Activated CD8-positive, alpha-beta T cell treated with anti-CD3 and anti-CD28 coated beads for 36 hours (primary cell): ENCODE measurements around the gene DCUN1D1. TPM values are rescaled to one million over a fixed set of nuclear protein-coding genes. Genes with fewer than 3 reads are reported as not detected.

Experiments used
- ATAC-seq: fragments of 200-7000 bp; cut with Tn5 transposase; one replicate; pipeline ENCODE4 v1.10.0; 2021; ENCODE audit warnings: mild to moderate bottlenecking, moderate library complexity
- CTCF ChIA-PET: fragments of 350-600 bp; sonication (Branson Sonifier 250); formaldehyde crosslinking; loops from one replicate; lab custom pipeline; 2021; ENCODE audit warnings: antibody characterized with exemption; lab: Charles Lee
- POLR2A ChIA-PET: fragments of 350-600 bp; sonication (Branson Sonifier 250); formaldehyde crosslinking; loops from one replicate; lab custom pipeline; 2021; ENCODE audit warnings: antibody characterized with exemption; lab: Charles Lee
- DNase-seq: peaks from one replicate; pipeline ENCODE4 v3.0.0-alpha.2; 2020
- H3K27ac Mint-ChIP-seq: one replicate; pipeline ENCODE4 v1.8.0; 2021; ENCODE audit warnings: mild to moderate bottlenecking, mixed read lengths
- H3K27me3 Mint-ChIP-seq: one replicate; pipeline ENCODE4 v1.8.0; 2021; ENCODE audit warnings: mixed read lengths
- H3K36me3 Mint-ChIP-seq: one replicate; pipeline ENCODE4 v1.8.0; 2021; ENCODE audit warnings: low read depth, mixed read lengths
- H3K4me1 Mint-ChIP-seq: one replicate; pipeline ENCODE4 v1.8.0; 2021; ENCODE audit warnings: low read depth, mixed read lengths
- H3K4me3 Mint-ChIP-seq: one replicate; pipeline ENCODE4 v1.8.0; 2021; ENCODE audit warnings: mild to moderate bottlenecking, moderate library complexity, mixed read lengths
- H3K9me3 Mint-ChIP-seq: one replicate; pipeline ENCODE4 v1.8.0; 2021; ENCODE audit warnings: mixed read lengths
- intact Hi-C: fragments of 100-400 bp; cut with micrococcal nuclease; formaldehyde crosslinking; loops from one replicate; pipeline ENCODE4 v1.10.0; 2022
- total RNA-seq, 2 experiments: library from RNA; stranded (reverse); gene quantifications; one replicate each; pipeline ENCODE4 v1.2.3, GENCODE V29; 2021
- TF ChIP-seq, protein P1 (sequence below): fragments of 200-600 bp; IDR thresholded peaks from one replicate; pipeline ENCODE4 v1.8.0; 2022; ENCODE audit warnings: antibody characterized with exemption, mild to moderate bottlenecking

DCUN1D1 gene
- total RNA-seq, 2 experiments from 2014 or later: 39.6 to 43.2 TPM

- DNase-seq (no peak), ATAC-seq (no peak)
- no peaks in the 10 kb centered on the region for H3K9me3 Mint-ChIP-seq
- H3K4me3 Mint-ChIP-seq: no peak overlapping the region
- H3K36me3 Mint-ChIP-seq: peaks cover 27% of the 10 kb centered on the region
- no peak overlapping the region for H3K27ac Mint-ChIP-seq
- TF ChIP-seq, protein P1, sequence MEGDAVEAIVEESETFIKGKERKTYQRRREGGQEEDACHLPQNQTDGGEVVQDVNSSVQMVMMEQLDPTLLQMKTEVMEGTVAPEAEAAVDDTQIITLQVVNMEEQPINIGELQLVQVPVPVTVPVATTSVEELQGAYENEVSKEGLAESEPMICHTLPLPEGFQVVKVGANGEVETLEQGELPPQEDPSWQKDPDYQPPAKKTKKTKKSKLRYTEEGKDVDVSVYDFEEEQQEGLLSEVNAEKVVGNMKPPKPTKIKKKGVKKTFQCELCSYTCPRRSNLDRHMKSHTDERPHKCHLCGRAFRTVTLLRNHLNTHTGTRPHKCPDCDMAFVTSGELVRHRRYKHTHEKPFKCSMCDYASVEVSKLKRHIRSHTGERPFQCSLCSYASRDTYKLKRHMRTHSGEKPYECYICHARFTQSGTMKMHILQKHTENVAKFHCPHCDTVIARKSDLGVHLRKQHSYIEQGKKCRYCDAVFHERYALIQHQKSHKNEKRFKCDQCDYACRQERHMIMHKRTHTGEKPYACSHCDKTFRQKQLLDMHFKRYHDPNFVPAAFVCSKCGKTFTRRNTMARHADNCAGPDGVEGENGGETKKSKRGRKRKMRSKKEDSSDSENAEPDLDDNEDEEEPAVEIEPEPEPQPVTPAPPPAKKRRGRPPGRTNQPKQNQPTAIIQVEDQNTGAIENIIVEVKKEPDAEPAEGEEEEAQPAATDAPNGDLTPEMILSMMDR: no peak
- intact Hi-C loops: no loop called here
- ChIA-PET CTCF (no interaction called here), POLR2A (no interaction called here)
- H3K4me1 Mint-ChIP-seq: no peaks in the 10 kb centered on the region
- H3K27me3 Mint-ChIP-seq: no peaks in the 10 kb centered on the region
These were observed 38.3 kb upstream of the DCUN1D1 start for GRCh38 chr3:183018421-183019192.

DNA sequence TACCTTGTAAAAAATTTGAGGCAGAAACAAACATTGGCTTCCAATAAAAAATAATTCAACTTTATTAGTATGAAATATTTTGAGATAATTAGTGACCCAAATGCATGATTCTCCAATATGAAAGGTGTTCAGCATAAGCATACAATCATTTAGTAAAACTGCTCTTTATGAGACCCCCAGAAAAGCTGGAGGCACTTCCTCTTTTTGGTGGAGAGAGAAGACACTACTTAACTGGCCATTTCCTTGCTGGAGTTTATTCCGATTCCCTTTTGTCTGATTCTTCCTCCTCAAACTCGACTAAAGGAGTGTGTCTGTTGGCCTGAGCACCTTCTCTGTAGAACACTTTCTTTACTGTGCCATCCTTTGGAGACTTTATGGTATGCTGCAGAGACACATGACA is 34.8 kb upstream of the DCUN1D1 start:
- ChIA-PET POLR2A (no interaction called here), CTCF (no interaction called here)
- ATAC-seq: no peak
- no peaks in the 10 kb centered on the region for H3K4me1 Mint-ChIP-seq
- DNase-seq: no peak
- no peak overlapping the region for H3K4me3 Mint-ChIP-seq
- intact Hi-C loops: no loop called here
- H3K27ac Mint-ChIP-seq: no peak overlapping the region
- TF ChIP-seq, protein P1: no peak
- H3K36me3 Mint-ChIP-seq: peaks cover 19% of the 10 kb centered on the region
- H3K9me3 Mint-ChIP-seq: no peaks in the 10 kb centered on the region
- no peaks in the 10 kb centered on the region for H3K27me3 Mint-ChIP-seq

DNA sequence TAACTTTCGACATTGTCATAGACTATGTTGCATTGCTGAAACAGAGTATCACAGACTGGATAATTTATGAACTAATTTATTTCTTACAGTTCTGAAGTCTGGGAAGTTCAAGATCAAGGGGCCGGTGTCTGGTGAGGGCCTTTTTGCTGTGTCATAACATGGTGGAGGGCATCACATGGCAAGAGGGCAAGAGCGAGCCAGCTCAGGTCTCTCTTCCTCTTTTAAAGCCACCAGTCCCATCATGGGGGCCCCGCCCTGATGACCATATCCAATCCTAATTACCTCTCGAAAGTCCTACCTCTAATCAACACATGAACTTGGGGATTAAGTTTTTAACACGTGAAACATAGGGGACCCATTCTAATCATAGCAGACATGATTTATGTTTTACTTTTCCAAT is 33.5 kb upstream of the DCUN1D1 start:
- Mint-ChIP-seq H3K4me3 (no peak overlapping the region), H3K9me3 (no peaks in the 10 kb centered on the region), H3K27ac (no peak overlapping the region), H3K36me3 (peaks cover 12% of the 10 kb centered on the region), H3K4me1 (no peaks in the 10 kb centered on the region), H3K27me3 (no peaks in the 10 kb centered on the region)
- intact Hi-C loops: no loop called here
- ChIA-PET CTCF (no interaction called here), POLR2A (no interaction called here)
- DNase-seq (no peak), ATAC-seq (no peak)
- TF ChIP-seq, protein P1: no peak

DNA sequence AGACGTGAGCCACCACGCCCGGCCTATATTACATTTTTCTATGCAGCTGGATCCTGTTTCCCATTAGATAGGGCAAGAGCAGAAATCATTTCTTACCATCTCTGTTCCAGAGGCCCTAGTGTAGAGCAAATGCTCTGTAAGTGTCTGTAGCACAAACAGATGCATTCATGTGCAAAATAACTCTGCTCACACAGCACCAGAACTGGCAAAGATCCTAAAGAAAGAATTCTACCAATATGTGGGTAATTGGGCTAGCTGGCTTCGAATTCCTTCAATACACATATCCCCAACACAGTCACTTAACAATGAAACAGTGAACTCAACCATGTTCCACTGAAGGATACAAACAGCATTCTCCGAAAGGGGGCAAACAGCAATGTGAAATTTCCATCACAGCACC is 32.7 kb upstream of the DCUN1D1 start:
- CTCF ChIA-PET: interaction anchor here (1.5 kb wide), 1 partner anchor 103 kb away, joined by 3 read pairs; no protein-coding TSS in a partner anchor

DNA sequence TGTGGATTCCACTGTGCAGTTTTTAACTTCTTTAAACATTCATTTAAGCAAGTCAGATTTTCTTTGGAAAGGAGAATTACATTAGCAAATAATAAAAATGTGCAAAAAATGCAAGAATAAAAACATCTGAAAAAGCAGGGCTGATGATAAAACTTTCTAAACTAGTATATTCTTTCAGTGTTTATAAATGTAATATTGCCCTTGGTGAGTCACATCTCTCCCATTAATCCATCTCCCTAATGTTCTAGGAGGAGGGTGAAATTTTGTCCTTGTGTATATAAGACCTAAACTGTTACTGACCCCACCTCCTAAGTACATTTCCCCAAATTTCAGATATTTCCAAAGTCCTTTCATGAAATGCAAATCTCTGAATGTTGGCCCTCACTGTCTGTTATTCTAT is 28.5 kb upstream of the DCUN1D1 start:
- no peaks in the 10 kb centered on the region for H3K4me1 Mint-ChIP-seq
- no peak overlapping the region for H3K4me3 Mint-ChIP-seq
- no peak overlapping the region for H3K27ac Mint-ChIP-seq
- intact Hi-C loops: no loop called here
- no peaks in the 10 kb centered on the region for H3K36me3 Mint-ChIP-seq
- ChIA-PET POLR2A (no interaction called here), CTCF (no interaction called here)
- no peak for ATAC-seq
- TF ChIP-seq, protein P1: no peak
- no peaks in the 10 kb centered on the region for H3K27me3 Mint-ChIP-seq
- DNase-seq: no peak
- no peaks in the 10 kb centered on the region for H3K9me3 Mint-ChIP-seq

More for the DNA sequence above, 32.7 kb upstream of the DCUN1D1 start:
- Mint-ChIP-seq H3K36me3 (peaks cover 12% of the 10 kb centered on the region), H3K9me3 (no peaks in the 10 kb centered on the region), H3K4me1 (no peaks in the 10 kb centered on the region), H3K27ac (no peak overlapping the region), H3K27me3 (no peaks in the 10 kb centered on the region), H3K4me3 (no peak overlapping the region)
- DNase-seq: no peak
- TF ChIP-seq, protein P1: no peak
- intact Hi-C loops: no loop called here
- no peak for ATAC-seq
- POLR2A ChIA-PET: no interaction called here
